Activated naive CD4-positive, alpha-beta T cell treated with anti-CD3 and anti-CD28 coated beads for 36 hours (primary cell): Measurements from ENCODE around the gene SPNS1. TPM values are rescaled to one million over a fixed set of nuclear protein-coding genes. Genes with fewer than 3 reads are reported as not detected.
A peak's percentile ranks its signal among the peaks of the same experiment; 100 is the strongest.

Experiments
- CTCF ChIA-PET: fragments of 350-600 bp; sonication (Branson Sonifier 250); formaldehyde crosslinking; loops from one replicate; lab custom pipeline; 2021; ENCODE audit warnings: antibody characterized with exemption; lab: Charles Lee
- DNase-seq: peaks from one replicate; pipeline ENCODE4 v3.0.0-alpha.2; 2020
- H3K27ac Mint-ChIP-seq: one replicate; pipeline ENCODE4 v1.8.0; 2021; ENCODE audit warnings: mild to moderate bottlenecking, mixed read lengths
- H3K27me3 Mint-ChIP-seq: one replicate; pipeline ENCODE4 v1.8.0; 2021; ENCODE audit warnings: low read depth, mixed read lengths
- H3K36me3 Mint-ChIP-seq: one replicate; pipeline ENCODE4 v1.8.0; 2021; ENCODE audit warnings: low read depth, mixed read lengths
- H3K4me1 Mint-ChIP-seq: one replicate; pipeline ENCODE4 v1.8.0; 2021; ENCODE audit warnings: low read depth, mixed read lengths
- H3K4me3 Mint-ChIP-seq: one replicate; pipeline ENCODE4 v1.8.0; 2021; ENCODE audit warnings: mild to moderate bottlenecking, moderate library complexity, mixed read lengths
- H3K9me3 Mint-ChIP-seq: one replicate; pipeline ENCODE4 v1.8.0; 2021; ENCODE audit warnings: mixed read lengths
- intact Hi-C: fragments of 100-400 bp; cut with micrococcal nuclease; formaldehyde crosslinking; loops from one replicate; pipeline ENCODE4 v1.15.1; 2023
- total RNA-seq, 2 experiments: library from RNA; stranded (reverse); gene quantifications; one replicate each; pipeline ENCODE4 v1.2.3, GENCODE V29; 2021

Gene SPNS1
- total RNA-seq, 2 experiments from 2014 or later: 10.3 to 10.5 TPM

- peak overlapping the region; percentile 45 for H3K4me3 Mint-ChIP-seq
- intact Hi-C loops: loop anchor here (1.0 kb wide), 1 partner anchor 33 kb away; the partner anchor contains the start of gene NFATC2IP
- peaks cover 11% of the 10 kb centered on the region for H3K9me3 Mint-ChIP-seq
- CTCF ChIA-PET: interaction anchor here (3.3 kb wide), 1 partner anchor 10 kb away, joined by 14 read pairs; the partner anchor contains the start of gene SPNS1
- peaks cover 34% of the 10 kb centered on the region for H3K4me1 Mint-ChIP-seq
- H3K36me3 Mint-ChIP-seq: peaks cover 59% of the 10 kb centered on the region
- H3K27me3 Mint-ChIP-seq: no peaks in the 10 kb centered on the region
- DNase-seq: no peak
- H3K27ac Mint-ChIP-seq: peak overlapping the region; percentile 32
Measured at GRCh38 chr16:28983644-28984043, 9.1 kb downstream of the SPNS1 start.

GRCh38 chr16:28984091-28984490 is 9.5 kb downstream of the SPNS1 start:
- H3K4me1 Mint-ChIP-seq: peaks cover 38% of the 10 kb centered on the region
- intact Hi-C loops: loop anchor here (1.0 kb wide), 1 partner anchor 34 kb away; the partner anchor contains the start of gene NFATC2IP
- CTCF ChIA-PET: interaction anchor here (0.5 to 3.3 kb wide), 3 partner anchors 10 to 32 kb away, joined by 3 to 14 read pairs (median 6); partner anchors contain the start of gene SPNS1

GRCh38 chr16:28984619-28985135 is 10.1 kb downstream of the SPNS1 start, which contains the start of gene LAT:
Gene LAT (plus strand): TSS chr16:28985052. CDS start chr16:28985418, 366 bp downstream.
- Mint-ChIP-seq H3K36me3 (peaks cover 66% of the 10 kb centered on the region), H3K27me3 (no peaks in the 10 kb centered on the region), H3K4me1 (peaks cover 44% of the 10 kb centered on the region), H3K9me3 (peaks cover 11% of the 10 kb centered on the region), H3K4me3 (peak within 1 kb of the TSS; percentile 100), H3K27ac (peak within 1 kb of the TSS; percentile 99)
- intact Hi-C loops: loop anchor here (1.0 kb wide), 2 partner anchors 10 to 34 kb away; partner anchors contain the start of genes NFATC2IP and SPNS1
- CTCF ChIA-PET: interaction anchor here (0.5 to 3.3 kb wide), 4 partner anchors 11 to 31 kb away, joined by 3 to 14 read pairs (median 4); partner anchors contain the start of gene SPNS1
- peak; percentile 84 for DNase-seq

More at GRCh38 chr16:28984091-28984490, 9.5 kb downstream of the SPNS1 start:
- peaks cover 62% of the 10 kb centered on the region for H3K36me3 Mint-ChIP-seq
- no peaks in the 10 kb centered on the region for H3K27me3 Mint-ChIP-seq
- no peak for DNase-seq
- H3K27ac Mint-ChIP-seq: peak overlapping the region; percentile 32
- H3K9me3 Mint-ChIP-seq: peaks cover 11% of the 10 kb centered on the region
- peak overlapping the region; percentile 45 for H3K4me3 Mint-ChIP-seq

DNA sequence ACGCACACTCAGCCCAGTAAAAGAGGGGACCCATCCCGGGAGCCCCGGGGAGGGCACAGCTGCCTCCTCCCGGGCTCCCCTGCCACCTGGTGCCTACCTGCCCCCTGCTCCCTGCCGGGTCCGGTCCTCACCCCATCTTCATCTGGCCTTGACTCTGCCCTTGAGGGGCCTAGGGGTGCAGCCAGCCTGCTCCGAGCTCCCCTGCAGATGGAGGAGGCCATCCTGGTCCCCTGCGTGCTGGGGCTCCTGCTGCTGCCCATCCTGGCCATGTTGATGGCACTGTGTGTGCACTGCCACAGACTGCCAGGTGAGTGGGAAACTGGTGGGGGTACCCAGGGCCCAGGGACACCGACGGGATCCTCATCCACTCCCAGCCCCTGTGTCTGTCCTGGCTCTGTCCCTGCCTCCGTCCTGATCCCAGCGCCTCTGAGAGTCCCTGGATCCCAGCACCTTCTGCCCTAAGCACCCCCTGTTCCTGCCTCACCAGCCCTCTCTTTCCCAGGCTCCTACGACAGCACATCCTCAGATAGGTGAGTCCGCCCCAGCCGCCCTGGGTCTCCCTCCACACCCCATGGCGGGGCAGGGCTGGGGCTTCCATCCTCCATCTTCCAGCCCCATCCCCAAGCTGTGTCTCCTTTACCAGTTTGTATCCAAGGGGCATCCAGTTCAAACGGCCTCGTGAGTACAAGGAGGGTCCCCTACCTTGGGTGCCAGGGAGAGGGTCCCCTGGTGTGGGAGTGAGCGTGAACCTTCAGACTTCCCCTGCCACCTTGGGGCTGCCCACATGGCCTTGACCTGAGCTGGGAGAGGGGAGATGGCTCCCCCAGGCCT is 10.8 kb downstream of the SPNS1 start:
- Mint-ChIP-seq H3K36me3 (peaks cover 70% of the 10 kb centered on the region), H3K27ac (peak overlapping the region; percentile 99), H3K4me1 (peaks cover 52% of the 10 kb centered on the region), H3K9me3 (peaks cover 11% of the 10 kb centered on the region), H3K27me3 (no peaks in the 10 kb centered on the region), H3K4me3 (peak overlapping the region; percentile 100)
- intact Hi-C loops: loop anchor here (1.0 kb wide), 1 partner anchor 11 kb away; the partner anchor contains the start of gene SPNS1
- CTCF ChIA-PET: interaction anchor here (0.5 to 3.3 kb wide), 9 partner anchors 8 to 115 kb away, joined by 3 to 14 read pairs (median 4); partner anchors contain the start of gene SPNS1
- DNase-seq: peak; percentile 50

DNA sequence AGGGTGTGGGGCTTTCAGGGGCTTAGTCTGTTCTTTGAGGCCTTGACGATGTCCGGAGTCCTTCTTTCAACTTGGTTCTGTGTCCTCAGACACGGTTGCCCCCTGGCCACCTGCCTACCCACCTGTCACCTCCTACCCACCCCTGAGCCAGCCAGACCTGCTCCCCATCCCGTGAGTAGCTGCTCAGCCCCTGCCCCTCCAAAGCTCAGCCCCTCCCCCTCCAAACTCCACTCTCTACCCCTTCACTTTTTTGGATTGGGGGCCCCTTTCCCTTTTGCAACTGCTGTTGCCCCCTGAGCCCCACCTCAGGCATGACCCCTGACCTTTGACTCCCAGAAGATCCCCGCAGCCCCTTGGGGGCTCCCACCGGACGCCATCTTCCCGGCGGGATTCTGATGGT is 11.5 kb downstream of the SPNS1 start:
- peaks cover 70% of the 10 kb centered on the region for H3K36me3 Mint-ChIP-seq

DNA sequence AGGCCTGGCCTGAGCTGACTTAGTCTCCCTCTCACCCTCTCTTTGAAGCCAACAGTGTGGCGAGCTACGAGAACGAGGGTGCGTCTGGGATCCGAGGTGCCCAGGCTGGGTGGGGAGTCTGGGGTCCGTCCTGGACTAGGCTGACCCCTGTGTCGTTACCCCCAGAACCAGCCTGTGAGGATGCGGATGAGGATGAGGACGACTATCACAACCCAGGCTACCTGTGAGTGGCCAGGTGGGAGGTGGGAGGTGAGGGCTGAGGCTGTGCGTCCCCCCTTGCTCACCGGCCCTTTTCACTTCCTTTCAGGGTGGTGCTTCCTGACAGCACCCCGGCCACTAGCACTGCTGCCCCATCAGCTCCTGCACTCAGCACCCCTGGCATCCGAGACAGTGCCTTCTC is 11.9 kb downstream of the SPNS1 start:
- CTCF ChIA-PET: interaction anchor here (0.6 to 2.1 kb wide), 8 partner anchors 9 to 89 kb away, joined by 3 to 8 read pairs (median 4); partner anchors contain the start of gene SPNS1
- peaks cover 62% of the 10 kb centered on the region for H3K4me1 Mint-ChIP-seq
- no peaks in the 10 kb centered on the region for H3K27me3 Mint-ChIP-seq
- H3K4me3 Mint-ChIP-seq: peak overlapping the region; percentile 100
- H3K36me3 Mint-ChIP-seq: peaks cover 68% of the 10 kb centered on the region
- intact Hi-C loops: no loop called here
- peak overlapping the region; percentile 99 for H3K27ac Mint-ChIP-seq
- peaks cover 11% of the 10 kb centered on the region for H3K9me3 Mint-ChIP-seq
- DNase-seq: no peak

More for the DNA sequence above, 11.5 kb downstream of the SPNS1 start:
- no peak for DNase-seq
- Mint-ChIP-seq H3K4me3 (peak overlapping the region; percentile 100), H3K4me1 (peaks cover 58% of the 10 kb centered on the region), H3K9me3 (peaks cover 11% of the 10 kb centered on the region), H3K27me3 (no peaks in the 10 kb centered on the region), H3K27ac (peak overlapping the region; percentile 99)
- CTCF ChIA-PET: interaction anchor here (0.5 to 2.1 kb wide), 7 partner anchors 8 to 116 kb away, joined by 3 to 8 read pairs (median 4); partner anchors contain the start of gene SPNS1
- intact Hi-C loops: no loop called here

DNA sequence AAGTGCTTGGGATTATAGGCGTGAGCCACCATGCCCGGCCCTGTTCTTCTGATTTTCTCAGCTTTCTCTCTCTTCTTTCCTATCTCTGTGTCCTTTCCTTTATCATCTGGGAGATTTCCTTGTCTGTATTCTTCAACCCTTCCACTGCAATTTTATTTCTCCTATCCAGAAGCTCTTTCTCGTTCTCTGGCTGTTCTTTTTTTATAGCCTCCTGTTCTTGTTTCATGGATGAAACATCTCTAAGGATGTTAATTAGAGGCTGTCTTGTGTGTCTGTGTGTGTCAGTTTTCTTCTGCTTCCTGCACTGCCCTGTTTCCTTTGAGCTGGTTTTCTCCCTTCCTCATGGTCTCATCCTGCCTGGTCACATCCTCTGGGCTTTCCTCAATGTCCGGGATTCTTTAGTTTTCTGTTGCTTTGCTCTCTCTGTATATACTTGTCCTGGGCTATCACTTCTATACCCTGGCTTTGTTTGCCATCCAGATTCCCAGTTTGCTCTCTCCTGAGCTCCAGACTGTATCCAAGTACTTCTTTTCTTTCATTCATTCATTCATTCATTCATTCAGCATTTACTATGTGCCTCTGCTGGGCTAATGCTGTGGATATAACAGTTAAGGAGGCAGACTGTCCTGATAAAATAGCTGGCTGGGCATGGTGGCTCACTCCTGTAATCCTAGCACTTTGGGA is 12.7 kb downstream of the SPNS1 start:
- Mint-ChIP-seq H3K9me3 (peaks cover 7% of the 10 kb centered on the region), H3K36me3 (peaks cover 65% of the 10 kb centered on the region), H3K27ac (peak overlapping the region; percentile 99), H3K4me1 (peaks cover 67% of the 10 kb centered on the region), H3K27me3 (no peaks in the 10 kb centered on the region), H3K4me3 (peak overlapping the region; percentile 100)
- intact Hi-C loops: no loop called here
- CTCF ChIA-PET: interaction anchor here (0.6 to 2.1 kb wide), 6 partner anchors 10 to 38 kb away, joined by 3 to 8 read pairs (median 6); partner anchors contain the start of gene SPNS1
- DNase-seq: no peak

- CTCF ChIA-PET: no interaction called here
- intact Hi-C loops: no loop called here
- Mint-ChIP-seq H3K4me3 (peak overlapping the region; percentile 34), H3K9me3 (peaks cover 7% of the 10 kb centered on the region), H3K4me1 (peaks cover 64% of the 10 kb centered on the region), H3K27ac (peak overlapping the region; percentile 99), H3K36me3 (peaks cover 51% of the 10 kb centered on the region), H3K27me3 (no peaks in the 10 kb centered on the region)
- DNase-seq: no peak
Measured at GRCh38 chr16:28989363-28989762, 14.8 kb downstream of the SPNS1 start.

DNA sequence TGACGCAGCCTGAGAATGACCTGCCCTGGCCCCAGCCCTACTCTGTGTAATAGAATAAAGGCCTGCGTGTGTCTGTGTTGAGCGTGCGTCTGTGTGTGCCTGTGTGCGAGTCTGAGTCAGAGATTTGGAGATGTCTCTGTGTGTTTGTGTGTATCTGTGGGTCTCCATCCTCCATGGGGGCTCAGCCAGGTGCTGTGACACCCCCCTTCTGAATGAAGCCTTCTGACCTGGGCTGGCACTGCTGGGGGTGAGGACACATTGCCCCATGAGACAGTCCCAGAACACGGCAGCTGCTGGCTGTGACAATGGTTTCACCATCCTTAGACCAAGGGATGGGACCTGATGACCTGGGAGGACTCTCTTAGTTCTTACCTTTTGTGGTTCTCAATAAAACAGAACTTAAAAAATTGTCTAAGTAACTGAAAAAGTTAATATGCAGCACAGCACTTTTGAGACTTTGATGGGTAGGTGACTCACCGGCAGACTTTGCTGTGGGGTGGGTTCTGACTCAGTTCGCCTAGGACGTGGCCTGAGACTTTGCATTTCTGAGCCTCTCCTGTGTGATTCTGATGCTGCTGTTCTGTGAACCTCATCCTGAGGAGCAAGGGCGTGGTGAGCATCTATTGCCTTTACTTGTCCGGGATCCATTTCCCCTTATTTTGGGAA is 15.9 kb downstream of the SPNS1 start:
- H3K36me3 Mint-ChIP-seq: peaks cover 48% of the 10 kb centered on the region
- intact Hi-C loops: loop anchor here (1.0 kb wide), 3 partner anchors 18 to 31 kb away; no protein-coding TSS in a partner anchor
- H3K4me1 Mint-ChIP-seq: peaks cover 65% of the 10 kb centered on the region
- no peaks in the 10 kb centered on the region for H3K27me3 Mint-ChIP-seq
- DNase-seq: peak; percentile 90
- peak overlapping the region; percentile 11 for H3K4me3 Mint-ChIP-seq
- H3K9me3 Mint-ChIP-seq: peaks cover 7% of the 10 kb centered on the region
- peak overlapping the region; percentile 99 for H3K27ac Mint-ChIP-seq
- CTCF ChIA-PET: no interaction called here

DNA sequence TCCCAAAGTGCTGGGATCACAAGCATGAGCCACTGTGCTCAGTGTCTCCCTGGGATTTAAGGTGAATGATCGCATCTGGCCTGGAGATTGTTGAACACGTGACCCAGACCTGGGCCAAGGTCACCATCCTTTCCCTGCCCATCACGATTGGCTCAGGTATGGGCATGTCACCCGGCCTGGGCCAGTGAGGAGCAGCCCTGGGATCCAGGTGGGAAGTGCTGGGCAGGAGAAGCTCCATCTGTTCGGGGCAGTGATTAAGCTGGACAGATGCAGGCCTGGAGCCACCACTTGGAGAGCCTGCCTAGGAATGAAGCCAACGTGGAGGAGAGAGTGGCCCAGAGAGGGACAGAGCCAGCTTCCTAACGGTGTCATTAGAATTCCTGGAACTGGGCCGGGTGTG is 17.1 kb downstream of the SPNS1 start:
- H3K36me3 Mint-ChIP-seq: peaks cover 37% of the 10 kb centered on the region
- DNase-seq: no peak
- no peak overlapping the region for H3K27ac Mint-ChIP-seq
- no peak overlapping the region for H3K4me3 Mint-ChIP-seq
- peaks cover 64% of the 10 kb centered on the region for H3K4me1 Mint-ChIP-seq
- H3K9me3 Mint-ChIP-seq: peaks cover 7% of the 10 kb centered on the region
- intact Hi-C loops: no loop called here
- H3K27me3 Mint-ChIP-seq: no peaks in the 10 kb centered on the region
- CTCF ChIA-PET: no interaction called here

- Mint-ChIP-seq H3K4me3 (no peak overlapping the region), H3K36me3 (peaks cover 29% of the 10 kb centered on the region), H3K27me3 (no peaks in the 10 kb centered on the region), H3K27ac (no peak overlapping the region), H3K4me1 (peaks cover 59% of the 10 kb centered on the region), H3K9me3 (peaks cover 2% of the 10 kb centered on the region)
- intact Hi-C loops: no loop called here
- CTCF ChIA-PET: interaction anchor here (0.7 kb wide), 1 partner anchor 22 kb away, joined by 3 read pairs; no protein-coding TSS in a partner anchor
- no peak for DNase-seq
Measured at GRCh38 chr16:28992496-28992895, 17.9 kb downstream of the SPNS1 start.
